GM12878 (cell line): Measurements from ENCODE around the gene ZFPM1. TPM values are rescaled to one million over a fixed set of nuclear protein-coding genes. Genes with fewer than 3 reads are reported as not detected.

Experiments used
- ATAC-seq: fragments of 200-7000 bp; cut with Tn5 transposase; 3 replicates; pipeline ENCODE4 v1.9.1; 2020; ENCODE audit warnings: mild to moderate bottlenecking, moderate library complexity
- BruUV-seq: library from RNA; stranded (reverse); fragments of 400-500 nt; replicated peaks from 2 replicates; lab custom pipeline; 2021; lab: Mats Ljungman, UMichigan
- CTCF ChIA-PET: fragments of 300-600 bp; sonication (Branson Sonifier 250); formaldehyde crosslinking; extraction: SDS; loops from one replicate; lab custom pipeline; 2021; ENCODE audit warnings: inconsistent platforms; lab: Yijun Ruan, JAX
- POLR2A ChIA-PET: fragments of 350-600 bp; formaldehyde crosslinking; extraction: SDS; loops from one replicate; lab custom pipeline; 2021; ENCODE audit warnings: inconsistent platforms; lab: Charles Lee
- RAD21 ChIA-PET: fragments of 300-600 bp; sonication (Branson Sonifier 250); formaldehyde crosslinking; loops from one replicate; lab custom pipeline; 2023; ENCODE audit warnings: antibody characterized with exemption; ENCODE audit not compliant: unreplicated experiment; lab: Charles Lee
- SMC1A ChIA-PET: fragments of 300-600 bp; sonication (Branson Sonifier 250); formaldehyde crosslinking; loops from one replicate; lab custom pipeline; 2023; ENCODE audit not compliant: unreplicated experiment, uncharacterized antibody; lab: Charles Lee
- DNase-seq: peaks from one replicate; pipeline ENCODE4 v3.0.0-alpha.2; 2011; ENCODE audit warnings: low read depth, low spot score
- FAIRE-seq: peaks from 3 replicates; lab custom pipeline; 2011; peaks lifted over from hg19 to GRCh38; lab: Jason Lieb, UNC
- H2AFZ ChIP-seq: 2 replicates; pipeline ENCODE4 v1.6.0; 2011; ENCODE audit warnings: low read depth, low read length, control low read depth; ENCODE audit not compliant: control insufficient read depth
- H3K27ac ChIP-seq: 2 replicates; pipeline ENCODE4 v1.5.1; 2011; ENCODE audit warnings: control low read depth; ENCODE audit not compliant: control insufficient read depth, insufficient read depth
- H3K27me3 ChIP-seq, 2 experiments: replicated peaks in 1 of 2; 2 replicates each; pipeline versions ENCODE4 v1.6.0 to v1.6.1; 2011; ENCODE audit warnings: low read length in 1 of 2; ENCODE audit not compliant: control insufficient read depth in 2 of 2, insufficient read depth in 2 of 2
- H3K36me3 ChIP-seq, 2 experiments: 2 replicates each; pipeline ENCODE4 v1.5.1; 2011; ENCODE audit warnings: low read length in 1 of 2; ENCODE audit not compliant: control insufficient read depth in 2 of 2, insufficient read depth in 2 of 2
- H3K4me1 ChIP-seq: 2 replicates; pipeline ENCODE4 v1.6.1; 2011; ENCODE audit warnings: mild to moderate bottlenecking, low read length, moderate library complexity, mixed read lengths; ENCODE audit not compliant: control insufficient read depth, insufficient read depth
- H3K4me2 ChIP-seq: 2 replicates; pipeline ENCODE4 v1.6.0; 2011; ENCODE audit warnings: control low read depth; ENCODE audit not compliant: control insufficient read depth, insufficient read depth
- H3K4me3 ChIP-seq: fragments of 200-600 bp; sonication (generic); 2 replicates; pipeline ENCODE4 v1.5.1; 2016
- H3K79me2 ChIP-seq: 2 replicates; pipeline ENCODE4 v1.6.0; 2011; ENCODE audit warnings: low read length; ENCODE audit not compliant: control insufficient read depth, insufficient read depth
- H3K9ac ChIP-seq: 2 replicates; pipeline ENCODE4 v1.8.0; 2011; ENCODE audit warnings: low read length, control low read depth, mixed read lengths; ENCODE audit not compliant: control insufficient read depth, insufficient read depth
- H3K9me3 ChIP-seq: replicated peaks from 3 replicates; pipeline ENCODE4 v1.5.1; 2011; ENCODE audit warnings: mild to moderate bottlenecking, low read length; ENCODE audit not compliant: control insufficient read depth, insufficient read depth
- H4K20me1 ChIP-seq: 2 replicates; pipeline ENCODE4 v1.6.0; 2011; ENCODE audit not compliant: control insufficient read depth, insufficient read depth
- CBFB ChIP-seq: IDR thresholded peaks from 2 replicates; pipeline ENCODE4 v1.6.1; 2016; ENCODE audit warnings: antibody characterized with exemption, low read depth
- ELK1 ChIP-seq: IDR thresholded peaks from 2 replicates; pipeline ENCODE4 v1.6.1; 2012; ENCODE audit warnings: low read depth, low read length, improper control_type of control experiment
- FOS ChIP-seq: IDR thresholded peaks from 3 replicates; pipeline ENCODE4 v1.6.1; 2011; ENCODE audit warnings: borderline replicate concordance; ENCODE audit not compliant: insufficient read length; ENCODE audit errors: extremely low read depth
- HCFC1 ChIP-seq: fragments of 150-350 bp; IDR thresholded peaks from 2 replicates; pipeline ENCODE4 v1.6.1; 2014; ENCODE audit warnings: low read length
- MYC ChIP-seq: IDR thresholded peaks from 2 replicates; pipeline ENCODE4 v1.6.1; 2011; ENCODE audit warnings: mild to moderate bottlenecking, low read length, moderate library complexity, inconsistent platforms; ENCODE audit not compliant: insufficient read depth, insufficient replicate concordance, insufficient read length, severe bottlenecking
- NKRF ChIP-seq: fragments of 450-650 bp; conservative IDR thresholded peaks from 2 replicates; pipeline ENCODE4 v1.6.1; 2017; ENCODE audit warnings: mild to moderate bottlenecking, moderate library complexity
- NR2C1 ChIP-seq: fragments of 450-650 bp; IDR thresholded peaks from 2 replicates; pipeline ENCODE4 v1.6.1; 2017; ENCODE audit warnings: antibody characterized with exemption, mild to moderate bottlenecking, moderate library complexity
- RAD21 ChIP-seq: IDR thresholded peaks from 2 replicates; pipeline ENCODE4 v1.6.1; 2011; ENCODE audit warnings: mild to moderate bottlenecking, low read depth, low read length, moderate library complexity; ENCODE audit not compliant: insufficient read depth
- SPI1 ChIP-seq: IDR thresholded peaks from 2 replicates; pipeline ENCODE4 v1.6.1; 2011; ENCODE audit warnings: low read depth, mild to moderate bottlenecking, low read length, moderate library complexity, borderline replicate concordance; ENCODE audit not compliant: insufficient read depth
- YY1 ChIP-seq: IDR thresholded peaks from 2 replicates; pipeline ENCODE4 v1.6.1; 2011; ENCODE audit warnings: low read depth, mild to moderate bottlenecking, low read length
- ZBTB33 ChIP-seq: fragments of 450-650 bp; IDR thresholded peaks from 2 replicates; pipeline ENCODE4 v1.6.1; 2017; ENCODE audit warnings: mild to moderate bottlenecking
- ZNF207 ChIP-seq: fragments of 450-650 bp; IDR thresholded peaks from 2 replicates; pipeline ENCODE4 v1.6.1; 2014; ENCODE audit warnings: antibody characterized with exemption, mild to moderate bottlenecking, borderline replicate concordance
- WGBS: methylation state at CpG from one replicate; pipeline ENCODE4 v1.1.6; 2016; ENCODE audit warnings: low lambda C conversion rate; ENCODE audit not compliant: insufficient replicate concordance, insufficient coverage; ENCODE audit errors: missing lambda C conversion rate; 5-methylcytosine and 5-hydroxymethylcytosine counted together
- in situ Hi-C: fragments of 300-500 bp; cut with MboI; formaldehyde crosslinking; loops from 9 replicates; pipeline ENCODE4 v1.14.3; 2018; ENCODE audit warnings: mixed read lengths
- intact Hi-C: fragments of 100-400 bp; cut with micrococcal nuclease; formaldehyde crosslinking; loops from one replicate; pipeline ENCODE4 v1.14.2; 2022; ENCODE audit not compliant: unreplicated experiment
- polyA plus RNA-seq, 11 experiments: library from polyadenylated mRNA; depleted of rRNA in 4 of 11; unstranded in 6 of 11; stranded (reverse) in 5 of 11; fragments of >200 nt; fragmentation: Nextera tagmentation in 4 of 11; fragmentation: Illumina TruSeq in 1 of 11; extraction: Ambion mirVana in 4 of 11; extraction: Trizol in 1 of 11; gene quantifications; 1 replicate in 1 of 11; 2 replicates in 10 of 11; pipeline versions ENCODE4 v1.2.1 to v1.2.3, GENCODE V29; 2011 to 2016; ENCODE audit warnings: inconsistent platforms in 2 of 11, missing spikeins in 2 of 11, low read depth in 1 of 11
- total RNA-seq, 4 experiments: library from RNA; depleted of rRNA in 3 of 4; stranded (reverse); fragments of >200 nt in 3 of 4; fragmentation: Illumina TruSeq in 1 of 4; extraction: Trizol in 1 of 4; gene quantifications; 2 replicates each; pipeline versions ENCODE4 v1.2.1 to v1.2.3, GENCODE V29; 2013 to 2021
- TF ChIP-seq, protein P1 (sequence below): fragments of 450-650 bp; IDR thresholded peaks from 2 replicates; pipeline ENCODE4 v1.6.1; 2017; ENCODE audit warnings: low read depth, mild to moderate bottlenecking, moderate library complexity

ZFPM1 gene
- total and polyA plus RNA-seq, 10 of the 15 experiments (the other 5 are each of a cell fraction or from before 2014, with no cell fraction given), result 0.02 to 5.1 (median 0.30) TPM

DNA sequence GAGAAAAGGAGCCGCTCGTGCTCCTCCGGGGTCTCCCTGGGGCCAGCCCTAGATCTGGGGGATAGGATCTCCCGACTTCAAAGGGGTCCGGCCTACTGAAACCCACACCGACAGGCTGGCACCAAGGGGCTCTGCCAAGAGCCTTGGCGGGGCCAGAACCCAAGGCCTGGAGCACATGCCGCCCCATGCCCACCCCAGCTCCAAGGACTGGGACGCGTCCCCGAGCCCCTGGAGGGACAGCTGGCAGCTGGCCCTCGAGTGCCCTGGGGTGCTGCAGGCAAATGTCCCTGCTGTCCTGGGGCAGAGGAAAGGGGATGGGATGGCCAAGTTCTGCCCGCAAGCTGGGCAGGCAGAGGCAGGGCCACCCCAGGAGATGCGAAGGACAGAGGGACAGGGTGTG is 31.8 kb upstream of the ZFPM1 start:
- WGBS, result 63% methylated on average over 14 of the region's 14 CpGs
- no peak overlapping the region for H3K4me2 ChIP-seq
- DNase-seq (no peak), ATAC-seq (no peak), FAIRE-seq (no peak)
- no peak overlapping the region for H3K9ac ChIP-seq
- ChIA-PET POLR2A (no interaction called here), RAD21 (no interaction called here), SMC1A (no interaction called here), CTCF (no interaction called here)
- no TSS peak for BruUV-seq
- no peaks in the 10 kb centered on the region for H4K20me1 ChIP-seq
- intact Hi-C loops, result no loop called here
- no peaks in the 10 kb centered on the region for H3K79me2 ChIP-seq
- in situ Hi-C loops, result no loop called here
- H3K27ac ChIP-seq, result no peak overlapping the region
- no peak overlapping the region for H3K4me3 ChIP-seq
- no peaks in the 10 kb centered on the region for H3K36me3 ChIP-seq
- TF ChIP-seq ELK1 (no peak), MYC (no peak), RAD21 (no peak), ZBTB33 (no peak), HCFC1 (no peak), YY1 (no peak), NKRF (no peak), FOS (no peak), SPI1 (no peak), CBFB (no peak), NR2C1 (no peak), ZNF207 (no peak)
- TF ChIP-seq, protein P1, sequence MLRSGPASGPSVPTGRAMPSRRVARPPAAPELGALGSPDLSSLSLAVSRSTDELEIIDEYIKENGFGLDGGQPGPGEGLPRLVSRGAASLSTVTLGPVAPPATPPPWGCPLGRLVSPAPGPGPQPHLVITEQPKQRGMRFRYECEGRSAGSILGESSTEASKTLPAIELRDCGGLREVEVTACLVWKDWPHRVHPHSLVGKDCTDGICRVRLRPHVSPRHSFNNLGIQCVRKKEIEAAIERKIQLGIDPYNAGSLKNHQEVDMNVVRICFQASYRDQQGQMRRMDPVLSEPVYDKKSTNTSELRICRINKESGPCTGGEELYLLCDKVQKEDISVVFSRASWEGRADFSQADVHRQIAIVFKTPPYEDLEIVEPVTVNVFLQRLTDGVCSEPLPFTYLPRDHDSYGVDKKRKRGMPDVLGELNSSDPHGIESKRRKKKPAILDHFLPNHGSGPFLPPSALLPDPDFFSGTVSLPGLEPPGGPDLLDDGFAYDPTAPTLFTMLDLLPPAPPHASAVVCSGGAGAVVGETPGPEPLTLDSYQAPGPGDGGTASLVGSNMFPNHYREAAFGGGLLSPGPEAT, result no peak
- no peaks in the 10 kb centered on the region for H3K9me3 ChIP-seq
- no peak overlapping the region for H2AFZ ChIP-seq
- H3K4me1 ChIP-seq, result no peaks in the 10 kb centered on the region
- no peaks in the 10 kb centered on the region; a peak in 1 of 4 replicates for H3K27me3 ChIP-seq
